HEK293 (cell line): ENCODE measurements around the gene C3orf33.

Experiments used
- CTCF ChIP-seq: fragments of 450-650 bp; formaldehyde crosslinking; IDR thresholded peaks from 2 replicates; pipeline ENCODE4 v1.5.1; 2016; ENCODE audit warnings: missing biosample characterization, missing genetic modification characterization
- GLI4 ChIP-seq: fragments of 450-650 bp; formaldehyde crosslinking; IDR thresholded peaks from 2 replicates; pipeline ENCODE4 v1.5.1; 2016; ENCODE audit warnings: missing biosample characterization, missing genetic modification characterization
- MEIS1 ChIP-seq: sonication (generic); formaldehyde crosslinking; IDR thresholded peaks from 2 replicates; pipeline ENCODE4 v1.8.1; 2022; ENCODE audit warnings: missing genetic modification reagents, mild to moderate bottlenecking, borderline replicate concordance
- YY1 ChIP-seq: fragments of 450-650 bp; formaldehyde crosslinking; IDR thresholded peaks from 2 replicates; pipeline ENCODE4 v1.5.1; 2018; ENCODE audit warnings: missing biosample characterization, missing genetic modification characterization
- ZBTB7A ChIP-seq: fragments of 450-650 bp; formaldehyde crosslinking; IDR thresholded peaks from 2 replicates; pipeline ENCODE4 v1.5.1; 2016; ENCODE audit warnings: low read depth, missing biosample characterization, missing genetic modification characterization
- ZBTB8A ChIP-seq: fragments of 450-650 bp; formaldehyde crosslinking; IDR thresholded peaks from 2 replicates; pipeline ENCODE4 v1.5.1; 2016; ENCODE audit warnings: missing biosample characterization, missing genetic modification characterization
- ZNF530 ChIP-seq: fragments of 450-650 bp; formaldehyde crosslinking; IDR thresholded peaks from 2 replicates; pipeline ENCODE4 v1.5.1; 2016; ENCODE audit warnings: low read depth, missing biosample characterization, missing genetic modification characterization
- ZNF544 ChIP-seq: fragments of 450-650 bp; formaldehyde crosslinking; IDR thresholded peaks from 2 replicates; pipeline ENCODE4 v1.5.0; 2017; ENCODE audit warnings: missing biosample characterization, missing genetic modification characterization

- TF ChIP-seq CTCF (tag by site-specific recombination) (no peak), MEIS1 (CRISPR knock-in tag) (no peak), ZNF544 (tag by site-specific recombination) (no peak), ZNF530 (tag by site-specific recombination) (no peak), ZBTB7A (tag by site-specific recombination) (no peak), ZBTB8A (tag by site-specific recombination) (no peak), GLI4 (no peak), YY1 (tag by site-specific recombination) (no peak)
Measured at GRCh38 chr3:155785662-155786295, 20.3 kb downstream of the C3orf33 start.
